Activated T-cell treated with anti-CD3 and anti-CD28 coated beads for 4 hours (primary cell): ENCODE data around the gene PTPRN2.

Experiments used
- DNase-seq: peaks from one replicate; pipeline ENCODE4 v3.0.0-alpha.2; 2020

The PTPRN2 gene

DNA sequence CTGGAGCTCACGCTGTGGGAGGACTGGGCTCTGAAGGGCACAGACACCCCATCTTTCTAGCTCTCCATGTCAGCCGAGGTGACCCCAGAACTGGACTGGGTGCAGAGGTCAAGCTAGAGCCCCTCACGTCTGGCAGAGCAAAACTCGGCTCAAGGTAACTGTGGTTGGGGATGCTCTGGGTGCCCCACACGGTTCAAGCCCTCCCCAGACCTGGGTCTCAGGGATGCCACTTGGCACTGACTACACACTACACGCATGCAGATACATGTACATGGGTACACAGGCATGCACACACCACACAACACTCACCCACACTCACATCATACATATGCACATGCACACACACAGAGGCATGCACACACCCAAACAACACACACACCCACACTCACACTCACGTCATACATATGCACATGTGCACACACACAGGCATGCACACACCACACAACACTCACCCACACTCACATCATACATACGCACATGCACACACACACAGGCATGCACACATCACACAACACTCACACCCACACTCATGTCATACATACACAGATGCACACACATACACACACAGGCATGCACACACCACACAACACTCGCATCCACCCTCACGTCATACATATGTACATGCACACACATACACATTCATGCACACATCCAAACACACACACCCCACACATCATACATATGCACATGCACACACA is 1031.5 kb downstream of the PTPRN2 start:
- DNase-seq = no peak

DNA sequence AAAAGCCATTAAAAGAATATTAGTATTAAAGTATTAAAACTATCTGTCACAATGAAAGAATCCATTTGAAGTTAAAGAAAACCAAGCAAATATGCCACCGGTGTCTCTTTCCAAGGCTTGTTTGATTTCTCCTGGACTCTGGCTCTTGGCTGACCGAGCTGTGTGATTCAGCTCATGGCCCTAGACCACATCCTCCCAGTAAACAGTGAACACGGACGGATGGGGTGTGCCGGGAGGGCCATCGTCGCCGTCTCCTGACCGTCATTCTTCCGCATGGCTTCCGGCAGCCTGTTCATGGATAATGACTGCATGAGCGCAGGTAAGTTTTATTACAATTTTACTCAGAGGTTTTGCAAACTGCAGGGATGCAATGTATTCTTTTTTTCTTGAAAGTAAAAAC is 1032.3 kb downstream of the PTPRN2 start:
- no peak for DNase-seq

DNA sequence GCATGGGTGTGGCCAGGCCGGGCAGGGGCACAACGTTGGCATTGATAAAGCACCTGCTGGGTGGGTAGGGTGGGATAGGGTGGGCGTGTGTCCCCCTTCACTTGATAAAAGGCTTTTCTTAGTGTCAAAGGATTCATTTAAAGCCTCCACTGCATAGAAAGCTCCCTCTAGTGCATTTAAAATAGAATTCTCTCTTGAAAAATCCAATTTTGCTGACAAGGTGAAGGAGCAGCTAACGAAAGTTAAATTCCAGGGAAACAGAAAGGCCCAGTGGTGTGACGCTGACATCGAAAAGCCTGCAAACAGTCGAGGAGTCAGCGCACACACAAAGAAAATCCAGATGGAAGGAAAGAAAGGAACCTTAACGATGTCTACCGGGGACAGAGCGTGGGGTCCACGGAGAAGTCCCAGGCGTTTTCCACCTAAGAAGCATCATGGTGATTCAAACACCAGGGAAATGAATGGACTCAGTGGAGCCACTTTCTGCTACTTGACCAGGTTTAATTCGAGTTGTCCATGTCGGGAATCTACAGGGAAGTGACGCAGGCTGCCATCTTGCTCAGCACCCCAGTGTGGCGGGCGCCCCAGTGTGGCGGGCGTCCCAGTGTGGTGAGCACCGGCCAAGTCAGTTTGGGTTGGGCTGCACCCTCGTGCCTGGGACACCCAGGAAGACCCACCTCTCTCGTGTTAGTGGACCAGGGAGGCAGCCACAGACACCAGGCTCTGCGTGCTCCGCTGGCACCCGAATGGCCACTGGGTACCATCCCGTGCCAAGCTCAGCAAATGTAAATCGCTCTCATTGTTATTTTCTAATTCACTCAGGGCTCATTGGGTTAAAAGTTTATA is 1033.0 kb downstream of the PTPRN2 start:
- DNase-seq = no peak

DNA sequence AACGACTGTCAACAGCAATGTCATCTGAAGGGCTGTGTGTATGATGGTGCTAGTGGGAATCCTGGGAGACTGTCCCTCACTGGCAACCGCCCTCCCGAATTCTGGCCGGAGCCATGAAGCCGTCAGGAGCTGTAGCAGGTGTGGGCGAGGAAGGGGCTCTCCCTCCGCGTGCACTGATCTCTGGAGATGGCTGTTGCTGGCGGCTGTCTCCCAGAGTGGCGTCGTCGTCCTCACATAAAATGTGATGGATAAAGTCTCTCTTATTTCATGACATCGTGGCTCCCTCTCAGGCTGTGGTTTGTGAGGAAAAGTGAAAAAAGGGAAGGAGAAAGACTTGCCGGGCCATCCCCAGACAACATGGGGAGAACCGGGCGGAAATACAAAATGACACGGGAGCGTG is 1034.4 kb downstream of the PTPRN2 start:
- DNase-seq = no peak

- DNase-seq = no peak
Measured at GRCh38 chr7:157552295-157552993, 1035.2 kb downstream of the PTPRN2 start.

GRCh38 chr7:157551325-157552070 is 1036.1 kb downstream of the PTPRN2 start:
- DNase-seq = no peak

- DNase-seq = no peak
Measured at GRCh38 chr7:157550300-157551275, 1037.0 kb downstream of the PTPRN2 start.

DNA sequence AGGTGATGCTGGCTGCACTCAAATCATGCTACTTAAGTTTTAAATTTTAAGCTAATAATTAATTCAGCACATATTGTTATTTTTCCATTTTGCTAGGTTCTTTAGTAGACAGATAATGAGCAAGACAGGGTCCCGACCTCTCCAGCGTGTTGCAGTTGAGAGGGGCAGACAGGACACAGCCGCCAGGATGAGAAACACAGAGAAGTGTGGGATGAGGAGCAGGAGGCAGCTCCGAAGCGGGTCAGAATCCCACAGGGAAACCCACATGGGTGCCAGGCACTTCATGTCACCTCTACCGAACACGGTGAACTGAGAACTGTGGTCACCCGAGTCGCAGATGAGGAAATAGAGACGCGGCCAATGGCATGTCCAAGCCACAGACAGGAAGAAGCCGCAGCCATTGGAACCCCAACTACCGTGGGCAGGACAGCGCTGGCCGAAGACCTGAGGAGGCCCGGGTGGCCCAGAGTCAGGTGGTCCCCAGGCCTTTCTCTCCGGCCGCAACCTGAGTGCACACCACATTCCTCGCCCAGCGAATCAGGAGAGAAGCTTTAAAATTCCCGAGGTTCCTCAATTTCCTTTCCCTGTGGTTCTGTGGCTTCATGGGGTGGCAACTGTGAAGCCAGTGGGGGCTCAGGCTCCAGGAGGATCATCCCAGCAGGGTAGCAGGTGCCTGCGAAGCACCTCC is 1037.9 kb downstream of the PTPRN2 start:
- no peak for DNase-seq

GRCh38 chr7:157548691-157549303 is 1038.8 kb downstream of the PTPRN2 start:
- DNase-seq = no peak

GRCh38 chr7:157547611-157548010 is 1040.0 kb downstream of the PTPRN2 start:
- DNase-seq = no peak

DNA sequence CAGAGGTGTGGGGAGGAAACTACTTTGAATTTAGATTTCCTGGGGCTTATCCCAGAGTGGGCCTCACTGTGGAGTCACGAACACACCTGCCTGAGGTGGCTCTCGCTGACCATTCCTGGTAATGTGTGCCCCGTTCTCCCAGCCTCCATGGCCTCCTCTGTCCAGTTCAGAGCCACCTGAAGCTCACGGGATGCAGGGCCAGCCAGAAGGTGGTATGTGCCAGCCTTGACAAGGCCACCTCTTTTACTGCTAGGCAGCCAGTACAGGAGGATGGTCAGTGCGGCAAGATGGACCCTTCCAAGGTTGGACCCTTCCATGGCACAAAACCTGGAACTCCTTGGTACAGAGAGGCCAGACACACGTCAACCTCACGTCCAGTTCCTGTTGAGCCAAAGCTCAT is 1040.5 kb downstream of the PTPRN2 start:
- DNase-seq = no peak

GRCh38 chr7:157545681-157546060 is 1042.0 kb downstream of the PTPRN2 start:
- no peak for DNase-seq

GRCh38 chr7:157544980-157545680 is 1042.5 kb downstream of the PTPRN2 start:
- no peak for DNase-seq

DNA sequence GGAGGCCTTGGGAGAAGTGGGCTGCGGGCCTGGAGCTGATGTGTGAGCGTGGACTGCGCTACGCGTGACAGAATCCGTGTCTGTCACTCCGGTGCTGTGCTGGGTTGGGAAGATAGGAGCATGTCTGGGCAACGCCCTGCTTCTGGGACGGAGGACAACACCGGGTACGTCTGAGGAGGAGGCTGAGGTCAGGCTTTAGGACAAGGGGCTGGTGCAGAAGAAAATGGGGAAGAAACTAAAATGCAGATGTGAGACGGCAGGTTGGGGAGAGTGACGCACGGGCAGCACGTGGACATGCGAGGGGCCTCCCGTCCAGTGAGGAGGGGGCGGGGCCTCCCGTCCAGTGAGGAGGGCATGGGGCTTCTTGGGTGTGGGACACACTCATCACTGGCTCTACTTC is 1043.4 kb downstream of the PTPRN2 start:
- no peak for DNase-seq

DNA sequence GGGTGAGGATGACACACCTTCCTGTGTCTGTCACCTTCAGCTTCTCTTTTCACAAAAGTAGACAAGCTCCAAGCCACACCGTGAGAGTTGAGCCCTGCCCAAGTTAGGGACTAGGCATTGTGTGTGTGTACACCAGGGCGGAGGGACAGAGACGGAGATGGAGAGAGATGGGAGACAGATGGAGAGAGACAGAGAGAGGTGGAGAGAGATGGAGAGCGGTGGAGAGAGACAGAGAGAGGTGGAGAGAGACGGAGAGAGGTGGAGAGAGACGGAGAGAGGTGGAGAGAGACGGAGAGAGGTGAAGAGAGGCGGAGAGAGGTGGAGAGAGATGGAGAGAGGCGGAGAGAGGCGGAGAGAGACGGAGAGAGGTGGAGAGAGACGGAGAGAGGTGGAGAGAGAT is 1043.8 kb downstream of the PTPRN2 start:
- DNase-seq = no peak

- no peak for DNase-seq
Measured at GRCh38 chr7:157543276-157543675, 1044.3 kb downstream of the PTPRN2 start.

DNA sequence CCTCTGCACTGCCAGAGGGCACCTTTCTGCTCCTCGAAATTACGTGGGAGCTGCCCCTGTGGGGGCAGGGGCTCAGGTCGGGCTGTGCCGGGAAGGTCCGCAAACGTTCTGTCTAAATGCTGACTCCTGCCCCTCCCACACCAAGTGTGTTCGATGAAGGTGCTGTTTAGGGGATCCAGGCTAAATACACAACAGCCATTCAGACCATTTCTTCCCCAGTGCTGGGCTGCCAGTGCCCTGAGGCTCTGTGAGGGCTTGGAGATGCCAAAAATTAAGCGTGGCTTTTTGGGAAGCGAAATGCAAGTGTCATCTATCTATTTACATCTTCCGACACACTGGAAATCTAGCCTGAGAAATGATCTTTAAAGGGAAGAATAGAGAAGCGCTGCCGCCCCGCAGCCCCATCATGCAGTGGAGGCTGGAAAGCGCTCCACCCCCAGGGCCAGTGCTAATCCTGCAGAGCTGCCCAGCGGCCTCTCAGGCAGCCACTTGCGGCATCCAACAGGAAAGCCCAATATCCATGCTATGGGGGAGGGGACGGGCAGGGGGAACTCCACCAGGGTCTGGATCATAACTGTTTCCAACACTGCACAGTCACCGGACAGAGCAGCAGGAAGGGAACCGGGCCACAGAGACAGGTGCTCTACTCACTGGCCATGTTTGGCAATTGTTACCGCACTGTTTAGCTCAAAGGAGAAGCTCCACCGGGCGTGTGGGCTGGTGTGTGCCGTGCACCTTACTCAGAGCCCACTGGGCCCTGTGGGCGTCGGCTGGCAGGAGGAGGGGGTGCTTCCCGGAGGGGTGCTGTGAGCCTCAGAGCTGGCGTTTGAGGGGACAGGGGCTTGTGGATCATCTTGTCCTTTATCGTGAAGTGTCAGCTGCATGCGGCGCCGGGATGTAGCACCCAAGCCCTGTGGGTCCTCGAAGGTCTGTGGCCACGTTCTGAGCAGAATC is 1045.3 kb downstream of the PTPRN2 start:
- no peak for DNase-seq

- no peak for DNase-seq
Measured at GRCh38 chr7:157541295-157542067, 1046.1 kb downstream of the PTPRN2 start.
